Measurements from ENCODE around the gene JOSD2. TPM values are rescaled to one million over a fixed set of nuclear protein-coding genes. Genes with fewer than 3 reads are reported as not detected.

The JOSD2 gene
- total RNA-seq, 2 donors from 2014 or later: 26.6 to 38.2 TPM

DNA sequence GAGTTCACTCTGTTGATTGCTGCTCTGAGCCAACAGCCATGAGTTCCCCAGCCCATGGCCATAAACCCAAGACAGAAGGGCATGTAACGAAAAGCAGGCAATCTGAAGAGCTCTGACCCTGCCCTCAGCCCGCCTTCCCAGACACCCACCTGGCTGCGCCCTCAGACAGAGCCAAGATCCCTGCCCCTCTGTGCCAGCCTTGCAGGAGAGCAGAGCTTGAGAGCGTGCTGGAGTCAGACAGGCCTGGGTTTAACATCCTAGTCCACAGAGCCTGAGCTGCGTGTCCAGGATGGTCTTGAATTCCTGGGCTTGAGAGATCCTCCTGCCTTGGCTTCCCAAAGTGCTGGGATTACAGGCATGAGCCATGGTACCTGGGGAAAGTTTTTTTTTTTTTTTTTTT, 53.7 kb downstream of the JOSD2 start:
- Histone ChIP-seq H3K27me3 (peaks cover 0 to 3% of the 10 kb centered on the region in 2 donors), H3K9me3 (no peaks in the 10 kb centered on the region), H3K4me3 (no peak overlapping the region), H3K27ac (no peak overlapping the region), H3K4me1 (no peaks in the 10 kb centered on the region), H3K36me3 (no peaks in the 10 kb centered on the region)
- TF ChIP-seq, protein P1, sequence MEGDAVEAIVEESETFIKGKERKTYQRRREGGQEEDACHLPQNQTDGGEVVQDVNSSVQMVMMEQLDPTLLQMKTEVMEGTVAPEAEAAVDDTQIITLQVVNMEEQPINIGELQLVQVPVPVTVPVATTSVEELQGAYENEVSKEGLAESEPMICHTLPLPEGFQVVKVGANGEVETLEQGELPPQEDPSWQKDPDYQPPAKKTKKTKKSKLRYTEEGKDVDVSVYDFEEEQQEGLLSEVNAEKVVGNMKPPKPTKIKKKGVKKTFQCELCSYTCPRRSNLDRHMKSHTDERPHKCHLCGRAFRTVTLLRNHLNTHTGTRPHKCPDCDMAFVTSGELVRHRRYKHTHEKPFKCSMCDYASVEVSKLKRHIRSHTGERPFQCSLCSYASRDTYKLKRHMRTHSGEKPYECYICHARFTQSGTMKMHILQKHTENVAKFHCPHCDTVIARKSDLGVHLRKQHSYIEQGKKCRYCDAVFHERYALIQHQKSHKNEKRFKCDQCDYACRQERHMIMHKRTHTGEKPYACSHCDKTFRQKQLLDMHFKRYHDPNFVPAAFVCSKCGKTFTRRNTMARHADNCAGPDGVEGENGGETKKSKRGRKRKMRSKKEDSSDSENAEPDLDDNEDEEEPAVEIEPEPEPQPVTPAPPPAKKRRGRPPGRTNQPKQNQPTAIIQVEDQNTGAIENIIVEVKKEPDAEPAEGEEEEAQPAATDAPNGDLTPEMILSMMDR (IDR thresholded peaks at IDR 0.05): no peak
- no peak for DNase-seq (ENCODE audit: low spot score)

Other genes with a start within 250 kb of the JOSD2 start
- 1 to 10 TPM; 1.4 to 2.0 TPM for gene KCNC3, start 181.8 kb downstream of the JOSD2 start, total RNA-seq
- under 1 TPM in 1 of 2 donors, not detected in 1; 0.31 TPM for gene NAPSA, start 145.6 kb downstream of the JOSD2 start, total RNA-seq
- 100 to 1,000 TPM in 1 of 2 donors, 10 to 100 TPM in 1; 97.0 to 121 TPM for gene NR1H2, start 134.7 kb downstream of the JOSD2 start, total RNA-seq
- gene POLD1, start 126.8 kb downstream of the JOSD2 start, total RNA-seq: 1 to 10 TPM; 5.9 to 10.0 TPM
- gene SPIB, start 92.3 kb downstream of the JOSD2 start, total RNA-seq: not detected
- not detected for gene MYBPC2, start 78.3 kb downstream of the JOSD2 start, total RNA-seq
- 100 to 1,000 TPM in 1 of 2 donors, 10 to 100 TPM in 1; 94.9 to 112 TPM for gene EMC10, start 34.7 kb downstream of the JOSD2 start, total RNA-seq
- gene GARIN5A, start 34.3 kb downstream of the JOSD2 start, total RNA-seq: 1 to 10 TPM; 1.4 to 2.3 TPM
- not detected for gene ASPDH, start 2.7 kb upstream of the JOSD2 start, total RNA-seq
- gene LRRC4B, start 57.2 kb upstream of the JOSD2 start, total RNA-seq: 1 to 10 TPM; 1.6 to 2.0 TPM
- gene SYT3, start 128.7 kb upstream of the JOSD2 start, total RNA-seq: under 1 TPM; 0.19 to 0.59 TPM
- gene C19orf81, start 138.3 kb upstream of the JOSD2 start, total RNA-seq: 1 to 10 TPM in 1 of 2 donors, not detected in 1; 4.6 TPM
- 1 to 10 TPM in 1 of 2 donors, under 1 TPM in 1; 0.56 to 1.8 TPM for gene SHANK1, start 208.6 kb upstream of the JOSD2 start, total RNA-seq
- gene CLEC11A, start 212.2 kb upstream of the JOSD2 start, total RNA-seq: 10 to 100 TPM; 10.3 to 13.8 TPM